Activated CD4-positive, alpha-beta T cell treated with anti-CD3 and anti-CD28 coated beads, Interleukin-2, amount 50 U/mL, for 16 hours (primary cell): ENCODE measurements around the gene SPPL3.

ENCODE experiments used
- DNase-seq: peaks from one replicate; pipeline ENCODE4 v3.0.0-alpha.2; 2020

SPPL3 gene

GRCh38 chr12:120766566-120766965 lies 137.6 kb downstream of the SPPL3 start:
- DNase-seq, result no peak

- DNase-seq, result no peak
These were observed 139.3 kb downstream of the SPPL3 start for GRCh38 chr12:120764816-120765215.

- DNase-seq, result no peak
These were observed 140.9 kb downstream of the SPPL3 start for GRCh38 chr12:120763250-120763649.

GRCh38 chr12:120762086-120762485 lies 142.1 kb downstream of the SPPL3 start:
- DNase-seq, result no peak

DNA sequence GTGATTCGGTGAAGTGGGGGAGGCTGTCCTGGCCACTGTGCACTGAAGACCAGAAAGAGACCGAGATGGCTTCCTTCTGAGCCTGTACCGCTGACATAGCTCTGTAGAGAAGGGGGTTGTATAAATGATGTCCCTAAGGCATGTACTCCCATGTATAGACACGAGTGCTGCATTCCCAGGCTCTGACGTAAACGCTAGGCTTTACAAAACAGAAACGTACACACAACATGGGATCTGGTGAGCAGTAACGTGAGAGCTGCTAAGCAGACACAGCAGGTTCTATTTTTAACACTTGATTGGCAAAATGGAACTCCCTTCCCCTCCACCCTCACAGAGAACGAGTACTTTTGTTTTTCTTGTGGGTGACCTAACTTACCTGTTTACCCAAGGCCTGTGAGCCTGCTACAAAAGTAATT lies 142.6 kb downstream of the SPPL3 start:
- DNase-seq, result no peak

DNA sequence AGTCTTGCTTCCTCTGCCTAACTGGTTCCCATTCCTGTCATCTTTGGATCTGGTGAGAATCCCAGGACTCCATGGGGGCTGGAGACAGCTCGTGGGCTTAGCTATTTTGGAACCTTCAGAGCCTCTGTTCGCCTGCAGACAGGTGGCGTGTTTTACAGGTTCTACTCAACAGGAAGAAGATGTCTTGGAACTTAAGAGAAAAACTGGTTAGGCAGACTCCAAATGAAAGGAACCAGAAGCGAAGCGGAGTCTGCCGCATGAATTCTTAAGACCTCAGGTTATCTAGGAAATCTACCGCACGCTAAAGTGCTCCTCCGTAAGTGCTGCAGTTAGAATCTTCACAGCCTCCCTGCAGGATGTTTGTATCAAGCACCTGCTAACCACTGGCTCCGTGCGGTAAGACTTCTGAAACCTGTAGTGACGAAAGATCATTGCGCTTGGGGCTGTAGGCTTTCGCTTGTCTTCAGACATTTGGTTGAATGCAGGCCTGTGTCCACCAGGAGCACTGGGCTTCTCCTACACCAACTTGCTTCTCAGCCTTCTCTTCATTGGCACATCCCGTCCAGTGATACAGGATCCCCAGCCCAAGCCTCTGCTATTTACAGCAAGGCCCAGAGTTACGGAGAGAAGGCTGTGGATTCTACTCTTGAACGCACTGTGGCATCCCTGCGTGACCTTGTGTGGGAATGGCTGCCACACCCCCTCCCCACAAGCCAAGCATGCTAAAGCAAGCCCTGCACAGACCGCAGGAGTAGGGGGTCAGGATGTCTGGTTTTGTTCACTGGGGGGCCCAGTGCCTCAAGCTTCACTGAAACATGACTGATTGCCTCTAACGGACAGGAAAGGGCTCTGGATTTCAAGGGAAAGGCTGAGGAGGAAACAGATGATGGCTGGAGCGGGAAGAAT lies 143.6 kb downstream of the SPPL3 start:
- DNase-seq, result peak; percentile 43

DNA sequence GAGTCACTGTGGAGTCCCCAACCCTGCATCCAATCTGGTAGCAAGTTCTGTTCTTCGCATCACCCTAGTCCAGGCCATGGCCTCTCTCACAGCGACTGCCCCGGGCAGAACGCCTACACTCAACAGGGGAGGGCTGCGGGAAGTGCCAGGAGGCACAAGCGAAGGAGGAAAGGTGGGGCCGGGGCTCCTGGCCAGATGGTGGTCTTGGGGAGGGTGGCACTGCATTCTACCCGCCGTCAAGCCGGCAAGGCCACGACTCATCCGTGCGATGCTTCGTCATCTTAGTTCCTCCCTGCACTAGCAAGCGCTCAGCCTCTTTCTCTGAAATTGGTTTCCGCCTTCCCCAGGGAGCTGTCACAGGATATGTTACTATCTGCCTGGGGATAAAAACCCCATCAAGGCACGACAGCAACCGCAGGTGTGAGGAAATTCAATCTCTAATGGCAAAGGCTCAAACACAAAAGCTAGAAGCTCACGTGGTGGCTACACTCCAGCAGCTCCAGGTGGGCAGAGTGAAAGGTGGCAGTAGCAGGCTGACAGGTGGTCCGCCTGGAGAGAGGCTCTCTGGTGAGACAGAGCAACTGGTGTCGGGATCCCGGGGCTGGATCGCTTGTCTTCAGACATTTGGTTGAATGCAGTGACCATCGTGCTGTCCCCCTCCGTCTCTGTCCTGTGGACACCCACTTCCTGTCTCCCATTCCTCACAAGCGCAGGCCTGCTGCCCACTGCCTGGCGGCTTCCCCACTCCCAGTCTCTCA lies 144.4 kb downstream of the SPPL3 start:
- no peak for DNase-seq

GRCh38 chr12:120758798-120759590 lies 145.2 kb downstream of the SPPL3 start:
- DNase-seq, result no peak

DNA sequence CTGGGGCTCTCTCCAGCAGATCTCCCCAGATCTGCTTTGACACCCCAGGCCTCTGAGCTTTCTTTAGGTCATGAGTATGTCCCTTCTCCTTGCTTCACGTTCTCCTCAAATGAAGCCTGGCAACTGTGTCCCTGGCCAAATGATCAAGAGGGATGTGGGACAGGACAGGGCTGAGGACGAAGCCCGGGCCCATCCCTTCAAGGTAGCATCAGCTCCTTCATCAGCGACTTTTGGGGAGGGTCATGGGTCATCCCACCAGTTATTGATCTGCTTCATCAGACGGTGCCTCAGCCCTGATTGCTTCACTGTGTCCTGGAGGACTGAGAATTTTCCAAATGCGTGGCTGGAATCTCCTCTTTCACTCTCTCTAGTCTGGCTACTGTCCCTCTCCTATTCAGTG lies 146.2 kb downstream of the SPPL3 start:
- DNase-seq, result no peak

DNA sequence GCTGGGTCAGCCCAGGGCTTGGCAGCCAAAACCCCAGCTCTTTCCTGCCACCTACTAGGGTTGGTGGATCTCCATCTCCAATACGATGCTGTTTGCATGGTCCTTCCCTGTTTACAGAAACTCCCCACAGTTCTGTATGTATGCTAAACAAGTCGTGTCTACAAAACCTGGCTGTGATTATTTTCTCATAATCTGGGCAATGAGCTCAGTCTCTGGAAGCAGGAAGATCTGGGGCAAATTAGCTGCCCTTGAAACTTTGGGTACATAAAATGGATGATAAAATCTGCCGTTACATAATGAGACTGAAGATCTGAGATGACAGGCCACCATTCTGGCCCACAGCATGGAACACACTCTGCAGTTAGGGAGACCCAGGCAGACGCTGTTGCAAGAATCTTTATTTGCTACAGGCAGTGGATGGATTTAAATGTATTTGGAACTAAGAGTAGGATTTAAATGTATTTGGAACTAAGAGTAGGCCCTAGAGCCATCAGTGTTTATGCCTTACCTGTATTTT lies 146.9 kb downstream of the SPPL3 start:
- no peak for DNase-seq

GRCh38 chr12:120755269-120755668 lies 148.9 kb downstream of the SPPL3 start:
- no peak for DNase-seq

GRCh38 chr12:120754792-120755191 lies 149.4 kb downstream of the SPPL3 start:
- DNase-seq, result no peak

DNA sequence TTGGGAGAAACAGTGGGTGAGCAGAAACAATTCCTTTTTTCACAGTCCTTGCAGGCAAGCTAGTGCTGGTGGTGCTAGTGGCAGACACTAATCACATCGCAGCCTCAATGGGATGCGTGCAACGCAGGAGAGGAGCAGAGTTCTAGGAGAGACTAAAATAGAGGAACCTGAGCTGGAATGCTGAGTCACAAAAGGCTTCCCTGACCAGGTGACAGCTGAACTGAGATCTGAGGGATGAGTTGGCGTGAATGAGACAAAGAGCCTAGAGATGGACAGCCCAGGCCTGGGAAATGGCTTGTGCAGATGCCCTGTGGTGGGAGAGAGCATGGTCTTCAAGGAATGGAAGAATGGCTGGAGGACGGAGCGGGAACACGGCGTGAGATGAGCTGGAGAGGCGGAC lies 152.8 kb downstream of the SPPL3 start:
- DNase-seq, result no peak

GRCh38 chr12:120750806-120751205 lies 153.4 kb downstream of the SPPL3 start:
- no peak for DNase-seq

DNA sequence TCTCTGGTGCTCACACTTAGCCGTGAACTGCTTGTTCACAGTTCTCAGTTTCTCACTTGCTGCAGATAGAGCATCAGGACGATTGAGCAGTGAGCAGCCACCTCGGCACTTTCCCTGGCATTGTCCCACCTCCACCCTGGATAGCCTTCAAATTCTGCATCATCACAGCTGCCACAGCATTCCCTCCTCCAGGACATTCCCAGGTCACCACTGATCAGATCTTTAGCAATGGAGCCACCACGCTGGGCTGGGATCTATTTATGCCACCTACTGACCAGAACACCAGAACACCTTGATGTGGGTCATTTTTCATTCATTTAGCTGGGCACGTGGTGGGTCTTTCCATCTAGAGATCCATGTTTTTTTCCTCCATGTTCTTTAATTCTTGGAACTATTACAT lies 154.9 kb downstream of the SPPL3 start:
- DNase-seq, result no peak

- no peak for DNase-seq
These were observed 155.9 kb downstream of the SPPL3 start for GRCh38 chr12:120748242-120748641.

DNA sequence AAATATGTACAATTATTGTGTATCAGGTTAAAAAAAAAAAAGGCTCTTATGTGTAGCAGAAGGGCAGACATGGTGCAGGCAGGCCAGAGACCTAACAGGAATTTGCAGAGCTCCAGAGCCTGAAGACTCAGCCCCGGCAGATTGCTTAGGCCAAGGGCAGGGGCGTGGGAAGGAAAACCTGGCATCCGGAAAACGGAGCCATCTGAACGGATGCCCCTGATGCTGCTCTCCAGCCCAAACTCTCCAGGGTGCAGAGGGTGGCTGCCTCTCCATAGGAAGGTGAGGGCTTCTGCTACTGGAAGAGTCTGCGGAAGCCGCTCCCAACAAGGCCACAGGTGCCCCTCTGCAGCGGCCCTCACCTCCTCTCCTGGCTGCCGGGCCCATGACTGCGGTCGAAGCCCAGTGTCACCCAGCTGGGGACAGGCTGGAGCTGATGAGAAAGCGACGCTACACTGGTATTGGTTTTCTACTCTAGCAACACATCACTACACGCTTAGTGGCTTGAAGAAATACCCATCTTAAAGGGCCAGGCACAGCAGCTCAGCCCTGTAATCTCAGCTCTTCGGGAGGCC lies 159.2 kb downstream of the SPPL3 start:
- no peak for DNase-seq

DNA sequence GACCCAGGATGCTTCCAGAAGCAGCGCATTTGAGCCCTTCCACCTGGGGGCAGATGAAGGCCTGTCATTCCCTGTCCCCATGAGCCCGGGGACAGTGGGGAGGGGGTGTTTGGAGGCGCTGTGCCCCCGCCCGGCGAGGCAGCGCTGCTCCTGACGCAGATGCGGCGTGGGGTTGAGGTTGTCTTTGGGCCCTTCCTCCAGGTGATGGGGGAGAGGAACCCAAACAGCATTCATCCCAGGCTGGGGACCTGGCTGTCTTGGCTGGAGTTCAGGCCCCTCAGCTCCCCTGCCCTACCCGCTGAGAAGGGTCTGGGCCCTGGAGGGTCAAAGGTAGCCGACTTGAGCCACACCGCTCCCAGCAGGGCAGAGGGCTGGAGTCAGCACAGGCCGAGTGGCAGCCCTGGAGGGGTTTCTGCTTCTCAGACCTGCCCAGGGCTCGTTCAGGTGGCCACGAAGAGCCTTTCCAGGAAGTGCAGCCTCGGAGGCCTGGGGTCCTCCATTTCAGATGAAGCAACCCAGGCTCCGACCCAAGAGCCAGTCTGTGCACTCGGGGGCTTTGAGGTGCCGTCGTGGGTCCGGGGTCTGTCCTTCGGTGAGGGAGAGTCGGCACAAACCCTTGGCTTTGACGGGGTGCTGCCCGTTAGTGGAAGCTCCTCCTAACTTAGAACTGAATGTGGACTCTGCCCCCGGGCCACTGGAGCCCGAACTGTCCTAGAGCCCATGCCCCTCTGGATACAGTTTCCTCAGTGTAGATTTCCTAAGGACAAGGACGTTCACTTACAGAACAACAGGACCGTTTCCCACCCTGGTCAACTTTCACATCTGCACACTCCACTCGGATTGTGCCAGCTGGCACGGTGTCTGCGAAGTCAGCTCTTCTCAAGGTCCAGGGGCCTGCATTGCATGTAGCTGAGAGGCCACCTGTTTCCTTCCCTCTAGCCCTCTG lies 162.4 kb downstream of the SPPL3 start:
- no peak for DNase-seq

GRCh38 chr12:120740871-120741270 lies 163.3 kb downstream of the SPPL3 start:
- DNase-seq, result no peak

- DNase-seq, result no peak
These were observed 164.1 kb downstream of the SPPL3 start for GRCh38 chr12:120739821-120740613.
